ENCODE data around the gene RSKR. TPM values are rescaled to one million over a fixed set of nuclear protein-coding genes. Genes with fewer than 3 reads are reported as not detected.

RSKR gene
- total RNA-seq, 1 experiment from 2014 or later: 17.2 TPM

- intact Hi-C loops (cut with micrococcal nuclease; ENCODE audit: unreplicated experiment) (no loop called here), in situ Hi-C loops (cut with HindIII; ENCODE audit: low pct_unique_long_range_greater_than_20kb, low sequenced_read_pairs) (no loop called here)
- Histone ChIP-seq H3K27me3 (ENCODE audit: control insufficient read depth, insufficient read depth, low read length) (no peaks in the 10 kb centered on the region), H3K4me1 (ENCODE audit: control insufficient read depth, insufficient read depth, low read length) (no peaks in the 10 kb centered on the region), H3K27ac (ENCODE audit: low read length) (no peak overlapping the region), H3K9me3 (ENCODE audit: control insufficient read depth, insufficient read depth, low read depth, low read length) (no peaks in the 10 kb centered on the region), H3K4me3 (ENCODE audit: low read depth in 2 of 2, low read length in 2 of 2) (no peak overlapping the region), H3K36me3 (ENCODE audit: control insufficient read depth, insufficient read depth, low read length) (peaks cover 62% of the 10 kb centered on the region)
- POLR2A ChIA-PET: interaction anchor here (0.6 kb wide), 1 partner anchor 176 kb away, joined by 3 read pairs; no protein-coding TSS in a partner anchor
- no peak for DNase-seq (ENCODE audit: low read depth, low spot score)
- TF ChIP-seq SIN3A (IDR thresholded peaks at IDR 0.05; ENCODE audit: borderline replicate concordance, insufficient read depth, low read depth, low read length): no peak
- CTCF ChIA-PET: no interaction called here
- BruUV-seq (replicated peaks): TSS peak; percentile 29
- no peak for ATAC-seq
Measured at GRCh38 chr17:28634206-28634865, 20.4 kb upstream of the RSKR start.

- TSS peak; percentile 30 for BruUV-seq (replicated peaks)
- DNase-seq (ENCODE audit: low read depth, low spot score): no peak
- no peak overlapping the region for H3K27ac ChIP-seq (ENCODE audit: low read length)
- in situ Hi-C loops (cut with HindIII; ENCODE audit: low pct_unique_long_range_greater_than_20kb, low sequenced_read_pairs) (no loop called here), intact Hi-C loops (cut with micrococcal nuclease; ENCODE audit: unreplicated experiment) (no loop called here)
- ATAC-seq: no peak
- peaks cover 36% of the 10 kb centered on the region for H3K36me3 ChIP-seq (ENCODE audit: control insufficient read depth, insufficient read depth, low read length)
- H3K27me3 ChIP-seq (ENCODE audit: control insufficient read depth, insufficient read depth, low read length): no peaks in the 10 kb centered on the region
- no peak for TF ChIP-seq CTCF (IDR thresholded peaks at IDR 0.05)
- TF ChIP-seq POLR2AphosphoS5 (IDR thresholded peaks at IDR 0.05; ENCODE audit: low read depth, low read length): no peak
- no peak for TF ChIP-seq TCF7L2 (IDR thresholded peaks at IDR 0.05; ENCODE audit: low read depth, low read length)
- no peak for TF ChIP-seq SIN3A (IDR thresholded peaks at IDR 0.05; ENCODE audit: borderline replicate concordance, insufficient read depth, low read depth, low read length)
- no peak for TF ChIP-seq REST (IDR thresholded peaks at IDR 0.05; ENCODE audit: insufficient read depth in 1 of 2, low read depth in 2 of 2, low read length in 1 of 2)
- no peaks in the 10 kb centered on the region for H3K9me3 ChIP-seq (ENCODE audit: control insufficient read depth, insufficient read depth, low read depth, low read length)
- POLR2A ChIA-PET: no interaction called here
- no peaks in the 10 kb centered on the region for H3K4me1 ChIP-seq (ENCODE audit: control insufficient read depth, insufficient read depth, low read length)
- CTCF ChIA-PET: no interaction called here
- no peak overlapping the region for H3K4me3 ChIP-seq (ENCODE audit: low read depth in 2 of 2, low read length in 2 of 2)
Measured at GRCh38 chr17:28626818-28627217, 12.8 kb upstream of the RSKR start.

- BruUV-seq (replicated peaks): no TSS peak
- H3K4me3 ChIP-seq (ENCODE audit: low read depth in 2 of 2, low read length in 2 of 2): no peak overlapping the region
- no peaks in the 10 kb centered on the region for H3K9me3 ChIP-seq (ENCODE audit: control insufficient read depth, insufficient read depth, low read depth, low read length)
- H3K27ac ChIP-seq (ENCODE audit: low read length): no peak overlapping the region
- peaks cover 47% of the 10 kb centered on the region for H3K36me3 ChIP-seq (ENCODE audit: control insufficient read depth, insufficient read depth, low read length)
- ChIA-PET CTCF (no interaction called here), POLR2A (interaction anchor here (0.6 kb wide), 1 partner anchor 55 kb away, joined by 11 read pairs; no protein-coding TSS in a partner anchor)
- no peak for TF ChIP-seq SIN3A (IDR thresholded peaks at IDR 0.05; ENCODE audit: borderline replicate concordance, insufficient read depth, low read depth, low read length)
- no peak for TF ChIP-seq POLR2AphosphoS5 (IDR thresholded peaks at IDR 0.05; ENCODE audit: low read depth, low read length)
- TF ChIP-seq TCF7L2 (IDR thresholded peaks at IDR 0.05; ENCODE audit: low read depth, low read length): no peak
- no peak for TF ChIP-seq CTCF (IDR thresholded peaks at IDR 0.05)
- TF ChIP-seq REST (IDR thresholded peaks at IDR 0.05; ENCODE audit: insufficient read depth in 1 of 2, low read depth in 2 of 2, low read length in 1 of 2): no peak
- H3K27me3 ChIP-seq (ENCODE audit: control insufficient read depth, insufficient read depth, low read length): no peaks in the 10 kb centered on the region
- H3K4me1 ChIP-seq (ENCODE audit: control insufficient read depth, insufficient read depth, low read length): no peaks in the 10 kb centered on the region
- in situ Hi-C loops (cut with HindIII; ENCODE audit: low pct_unique_long_range_greater_than_20kb, low sequenced_read_pairs) (no loop called here), intact Hi-C loops (cut with micrococcal nuclease; ENCODE audit: unreplicated experiment) (no loop called here)
- DNase-seq (ENCODE audit: low read depth, low spot score) (no peak), ATAC-seq (no peak)
Measured at GRCh38 chr17:28624148-28624547, 10.2 kb upstream of the RSKR start.
